ENCODE data around the gene PDE10A.

The PDE10A gene

GRCh38 chr6:165606740-165607008 lies 56.4 kb downstream of the PDE10A start:
- Histone ChIP-seq H4K20me1 (ENCODE audit: low read depth, low read length) (no peaks in the 10 kb centered on the region), H3K27me3 (ENCODE audit: low read length) (no peaks in the 10 kb centered on the region), H3K27ac (ENCODE audit: low read depth, low read length) (no peak overlapping the region), H3K4me3 (ENCODE audit: insufficient read depth, low read length, poor library complexity, severe bottlenecking) (no peak overlapping the region), H3K79me2 (ENCODE audit: insufficient read depth, low read length) (no peaks in the 10 kb centered on the region), H3F3A (ENCODE audit: insufficient read depth) (no peaks in the 10 kb centered on the region), H2AFZ (ENCODE audit: low read depth, low read length, severe bottlenecking) (no peak overlapping the region), H3K9ac (ENCODE audit: low read length) (no peak overlapping the region), H3K4me2 (ENCODE audit: low read depth, low read length, poor library complexity, severe bottlenecking) (no peak overlapping the region), H3K9me2 (replicated peaks; ENCODE audit: insufficient read depth, low read length) (no peaks in the 10 kb centered on the region), H3K36me3 (ENCODE audit: low read length) (no peaks in the 10 kb centered on the region), H3K9me3 (ENCODE audit: insufficient read depth, low read length) (no peaks in the 10 kb centered on the region)
- no peak for TF ChIP-seq CTCF (IDR thresholded peaks at IDR 0.05; ENCODE audit: insufficient read depth, low read length, poor library complexity, severe bottlenecking)

GRCh38 chr6:165605901-165606739 lies 56.9 kb downstream of the PDE10A start:
- Histone ChIP-seq H3K9ac (ENCODE audit: low read length) (no peak overlapping the region), H3K4me3 (ENCODE audit: insufficient read depth, low read length, poor library complexity, severe bottlenecking) (no peak overlapping the region), H3K4me2 (ENCODE audit: low read depth, low read length, poor library complexity, severe bottlenecking) (no peak overlapping the region), H3F3A (ENCODE audit: insufficient read depth) (no peaks in the 10 kb centered on the region), H2AFZ (ENCODE audit: low read depth, low read length, severe bottlenecking) (no peak overlapping the region), H3K27me3 (ENCODE audit: low read length) (no peaks in the 10 kb centered on the region), H3K36me3 (ENCODE audit: low read length) (no peaks in the 10 kb centered on the region), H3K9me3 (ENCODE audit: insufficient read depth, low read length) (no peaks in the 10 kb centered on the region), H3K9me2 (replicated peaks; ENCODE audit: insufficient read depth, low read length) (no peaks in the 10 kb centered on the region), H3K27ac (ENCODE audit: low read depth, low read length) (no peak overlapping the region), H4K20me1 (ENCODE audit: low read depth, low read length) (no peaks in the 10 kb centered on the region), H3K79me2 (ENCODE audit: insufficient read depth, low read length) (no peaks in the 10 kb centered on the region)
- TF ChIP-seq EZH2phosphoT487 (conservative IDR thresholded peaks at IDR 0.05; ENCODE audit: low read length) (no peak), CTCF (IDR thresholded peaks at IDR 0.05; ENCODE audit: insufficient read depth, low read length, poor library complexity, severe bottlenecking) (no peak)

GRCh38 chr6:165605182-165605875 lies 57.7 kb downstream of the PDE10A start:
- Histone ChIP-seq H3K79me2 (ENCODE audit: insufficient read depth, low read length) (no peaks in the 10 kb centered on the region), H3K27me3 (ENCODE audit: low read length) (no peaks in the 10 kb centered on the region), H3K27ac (ENCODE audit: low read depth, low read length) (no peak overlapping the region), H3K4me3 (ENCODE audit: insufficient read depth, low read length, poor library complexity, severe bottlenecking) (no peak overlapping the region), H3K4me2 (ENCODE audit: low read depth, low read length, poor library complexity, severe bottlenecking) (no peak overlapping the region), H3F3A (ENCODE audit: insufficient read depth) (no peaks in the 10 kb centered on the region), H3K9ac (ENCODE audit: low read length) (no peak overlapping the region), H3K9me2 (replicated peaks; ENCODE audit: insufficient read depth, low read length) (no peaks in the 10 kb centered on the region), H3K36me3 (ENCODE audit: low read length) (no peaks in the 10 kb centered on the region), H2AFZ (ENCODE audit: low read depth, low read length, severe bottlenecking) (no peak overlapping the region), H4K20me1 (ENCODE audit: low read depth, low read length) (no peaks in the 10 kb centered on the region), H3K9me3 (ENCODE audit: insufficient read depth, low read length) (no peaks in the 10 kb centered on the region)
- TF ChIP-seq EZH2phosphoT487 (conservative IDR thresholded peaks at IDR 0.05; ENCODE audit: low read length) (no peak), CTCF (IDR thresholded peaks at IDR 0.05; ENCODE audit: insufficient read depth, low read length, poor library complexity, severe bottlenecking) (no peak)
